ENCODE data around the gene CORIN. TPM values are rescaled to one million over a fixed set of nuclear protein-coding genes. Genes with fewer than 3 reads are reported as not detected.
A peak's percentile ranks its signal among the peaks of the same experiment; 100 is the strongest.

Gene CORIN
- total and polyA plus RNA-seq, 2 of the 13 experiments (the other 11 are each of a cell fraction or from before 2014, with no cell fraction given) = 0.84 to 1.2 TPM

GRCh38 chr4:47733302-47734175, 104.3 kb downstream of the CORIN start (continued):
- TF ChIP-seq HOMEZ (CRISPR knock-in tag; IDR thresholded peaks at IDR 0.05; ENCODE audit: low read depth) (peak; percentile 67; the same call in 1 of the 2 replicates), FOXP4 (CRISPR knock-in tag; IDR thresholded peaks at IDR 0.05) (peak; percentile 41; the same call in 1 of the 2 replicates), KAT8 (CRISPR knock-in tag; IDR thresholded peaks at IDR 0.05) (0 out of 2 replicates have a peak, but pooled peaks have one; percentile 29), HNF4A (CRISPR knock-in tag; IDR thresholded peaks at IDR 0.05) (peak; percentile 66), ZHX2 (IDR thresholded peaks at IDR 0.05; ENCODE audit: low read depth) (no peak), ZHX2 (CRISPR knock-in tag; IDR thresholded peaks at IDR 0.05; ENCODE audit: borderline replicate concordance) (no peak), ZNF331 (CRISPR knock-in tag; IDR thresholded peaks at IDR 0.05) (no peak), EP300 (IDR thresholded peaks at IDR 0.05; ENCODE audit: low read depth in 2 of 2, low read length in 2 of 2) (peak in 1 of 2 experiments; percentile 73; a peak in 2 of 4 replicates), EP300 (CRISPR knock-in tag; IDR thresholded peaks at IDR 0.05; ENCODE audit: borderline replicate concordance) (no peak), ARID5B (CRISPR knock-in tag; IDR thresholded peaks at IDR 0.05) (peak; percentile 89), ISL2 (CRISPR knock-in tag; IDR thresholded peaks at IDR 0.05) (peak; percentile 65; the same call in 1 of the 2 replicates), ATF2 (CRISPR knock-in tag; IDR thresholded peaks at IDR 0.05) (no peak)

All from HepG2 (cell line).